ENCODE measurements around the gene TXNIP. TPM values are rescaled to one million over a fixed set of nuclear protein-coding genes. Genes with fewer than 3 reads are reported as not detected.
A peak's percentile ranks its signal among the peaks of the same experiment; 100 is the strongest.

TXNIP gene
- total RNA-seq, 1 donor from 2014 or later = 877 TPM

- Histone ChIP-seq H3K27ac (peak overlapping the region; percentile 96 to 97), H3K27me3 (no peaks in the 10 kb centered on the region), H3K4me3 (peak overlapping the region; percentile 65 to 92), H3K36me3 (no peaks in the 10 kb centered on the region), H3K9me3 (no peaks in the 10 kb centered on the region), H3K4me1 (peaks cover 17 to 27% of the 10 kb centered on the region in 2 donors)
- no peak for TF ChIP-seq CTCF (IDR thresholded peaks at IDR 0.05)
- DNase-seq (ENCODE audit: low spot score in 2 of 2) = no peak
- intact Hi-C loops (cut with DNase I) = no loop called here
These were observed 31.1 kb downstream of the TXNIP start for GRCh38 chr1:145965119-145965744.

DNA sequence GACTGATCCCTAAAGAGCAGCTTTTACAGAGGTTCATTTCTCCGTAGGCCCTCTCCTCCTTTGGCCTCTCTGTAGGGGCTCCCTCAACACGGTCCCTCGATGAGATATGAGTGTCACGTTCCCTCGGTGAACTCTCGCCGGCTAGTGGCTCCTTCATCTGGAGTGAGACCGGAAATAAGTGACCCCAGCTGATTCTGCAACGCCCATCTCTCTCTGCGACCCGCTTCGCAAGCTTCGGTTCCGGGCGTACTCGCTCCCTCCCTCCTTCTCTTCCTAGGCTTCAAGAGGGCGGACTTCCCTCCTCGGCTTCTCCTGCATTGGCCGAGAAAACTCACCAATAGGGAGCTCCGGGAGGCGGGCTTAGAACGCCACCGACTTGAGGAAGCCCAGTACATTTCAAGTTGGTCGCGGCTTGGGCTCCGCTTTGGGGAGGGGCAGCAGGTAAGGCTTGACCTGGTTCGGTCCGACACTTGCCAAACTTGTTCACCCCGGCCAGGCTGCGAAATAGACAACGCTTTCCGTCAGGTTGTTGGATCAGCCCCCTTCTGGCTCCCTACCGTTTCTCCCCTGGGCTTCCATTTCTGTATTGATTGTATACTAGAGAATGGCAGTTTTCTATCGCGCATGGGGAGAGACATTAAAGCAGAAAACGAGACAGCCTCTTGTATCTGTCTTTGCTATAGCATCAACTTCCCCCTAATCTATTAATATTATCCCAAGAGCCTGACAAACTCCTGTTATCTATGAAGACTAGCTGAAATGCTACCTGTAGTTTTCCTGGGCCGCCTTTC lies 31.9 kb downstream of the TXNIP start, which contains the start of the genes ANKRD34A and POLR3GL:
TSS of gene ANKRD34A (minus strand) at position 248 of the 791 bp plus-strand sequence. CDS start 2,816 bp downstream, outside the sequence.
TSS of gene POLR3GL (plus strand) at position 363 of the 791 bp plus-strand sequence. CDS start 10,176 bp downstream, outside the sequence.
- no peak for TF ChIP-seq CTCF (IDR thresholded peaks at IDR 0.05)
- no peaks in the 10 kb centered on the region for H3K27me3 ChIP-seq
- intact Hi-C loops (cut with DNase I) = loop anchor here (5.0 kb wide), 2 partner anchors 33 to 48 kb away; partner anchors contain the start of gene TXNIP
- peak within 1 kb of the TSS; percentile 96 to 97 for H3K27ac ChIP-seq
- no peaks in the 10 kb centered on the region for H3K36me3 ChIP-seq
- DNase-seq (ENCODE audit: low spot score in 2 of 2) = peak; percentile 94 to 99
- no peaks in the 10 kb centered on the region for H3K9me3 ChIP-seq
- H3K4me1 ChIP-seq = peaks cover 17 to 34% of the 10 kb centered on the region in 2 donors
- peak within 1 kb of the TSS; percentile 65 to 92 for H3K4me3 ChIP-seq

DNA sequence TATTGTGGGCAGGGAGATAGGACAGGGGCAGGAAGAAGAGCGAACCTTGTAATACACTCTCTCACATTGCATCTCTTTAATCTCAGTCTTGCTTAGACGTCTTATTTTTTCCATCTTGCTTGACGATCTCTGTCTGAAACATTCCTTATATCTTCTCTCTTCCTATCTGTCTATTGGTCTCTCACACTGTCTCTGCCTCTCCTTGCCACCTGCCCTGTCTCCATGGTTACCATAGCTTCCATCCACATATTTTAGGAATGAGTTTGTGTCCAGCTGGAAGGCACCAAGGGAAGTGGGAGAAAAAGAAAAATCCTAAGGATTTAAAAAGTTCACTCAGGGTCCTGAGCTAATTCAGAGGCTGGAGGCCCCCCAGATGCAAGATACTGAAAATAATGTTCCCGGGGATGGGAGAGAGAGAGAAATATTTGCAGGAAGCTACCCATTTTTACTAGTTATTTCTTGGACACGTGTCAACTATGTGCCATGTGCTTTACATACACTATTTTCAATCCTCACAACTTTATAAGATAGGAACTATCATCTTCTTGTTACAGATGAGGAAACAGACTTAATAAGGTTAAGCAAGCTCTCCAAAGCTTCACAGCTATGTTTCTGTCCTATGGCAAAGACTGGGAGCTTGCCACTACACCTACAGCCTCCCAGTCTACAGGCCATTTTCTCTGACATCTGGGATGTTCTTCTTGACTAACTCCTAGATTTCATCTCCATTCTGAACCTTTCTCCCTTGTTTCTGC lies 32.9 kb downstream of the TXNIP start:
- no peak for DNase-seq (ENCODE audit: low spot score in 2 of 2)
- Histone ChIP-seq H3K4me1 (peaks cover 17 to 39% of the 10 kb centered on the region in 2 donors), H3K9me3 (no peaks in the 10 kb centered on the region), H3K27ac (peak overlapping the region; percentile 96 to 97), H3K36me3 (no peaks in the 10 kb centered on the region), H3K4me3 (peak overlapping the region; percentile 81 to 92), H3K27me3 (no peaks in the 10 kb centered on the region)
- intact Hi-C loops (cut with DNase I) = loop anchor here (5.0 kb wide), 2 partner anchors 34 to 49 kb away; partner anchors contain the start of gene TXNIP
- TF ChIP-seq CTCF (IDR thresholded peaks at IDR 0.05) = no peak

GRCh38 chr1:145962157-145963102 lies 33.9 kb downstream of the TXNIP start:
- TF ChIP-seq CTCF (IDR thresholded peaks at IDR 0.05) = no peak
- no peaks in the 10 kb centered on the region for H3K9me3 ChIP-seq
- peak overlapping the region; percentile 81 to 92 for H3K4me3 ChIP-seq
- H3K27me3 ChIP-seq = no peaks in the 10 kb centered on the region
- peaks cover 17 to 43% of the 10 kb centered on the region in 2 donors for H3K4me1 ChIP-seq
- peak overlapping the region; percentile 96 to 97 for H3K27ac ChIP-seq
- no peaks in the 10 kb centered on the region for H3K36me3 ChIP-seq
- peak in 1 of 2 donors; percentile 76 for DNase-seq (ENCODE audit: low spot score in 2 of 2)
- intact Hi-C loops (cut with DNase I) = loop anchor here (1.0 to 5.0 kb wide), 3 partner anchors 17 to 50 kb away; partner anchors contain the start of gene TXNIP

All from ascending aorta (tissue), 2 donors.